OCI-LY1 (cell line): Measurements from ENCODE around the gene SPATS2L.

Experiments
- H2AFZ ChIP-seq: fragments of 200-600 bp; sonication (generic), shearing (Covaris generic); 2 replicates; pipeline ENCODE4 v1.6.0; 2014; ENCODE audit warnings: antibody characterized with exemption, mild to moderate bottlenecking, low read length
- H3F3A ChIP-seq: fragments of 200-600 bp; sonication (generic), shearing (Covaris generic); 2 replicates; pipeline ENCODE4 v1.6.0; 2014; ENCODE audit warnings: mild to moderate bottlenecking, antibody characterized with exemption, low read length, moderate library complexity; ENCODE audit not compliant: insufficient read depth
- H3K27ac ChIP-seq: fragments of 200-600 bp; sonication (generic); 2 replicates; pipeline ENCODE4 v1.5.1; 2014; ENCODE audit warnings: low read length, mixed run types, mild to moderate bottlenecking, low read depth; ENCODE audit not compliant: poor library complexity, severe bottlenecking
- H3K27me3 ChIP-seq: fragments of 200-600 bp; sonication (generic); 2 replicates; pipeline ENCODE4 v1.6.0; 2014; ENCODE audit warnings: antibody characterized with exemption, mild to moderate bottlenecking, low read length, moderate library complexity; ENCODE audit not compliant: insufficient read depth
- H3K36me3 ChIP-seq: fragments of 200-600 bp; sonication (generic); 2 replicates; pipeline ENCODE4 v1.6.1; 2014; ENCODE audit warnings: mild to moderate bottlenecking, antibody characterized with exemption, low read length, moderate library complexity, mixed read lengths; ENCODE audit not compliant: insufficient read depth
- H3K4me1 ChIP-seq: fragments of 200-600 bp; sonication (generic); 2 replicates; pipeline ENCODE4 v1.5.1; 2014; ENCODE audit warnings: mild to moderate bottlenecking, low read length, moderate library complexity; ENCODE audit not compliant: insufficient read depth, severe bottlenecking
- H3K4me2 ChIP-seq: fragments of 200-600 bp; sonication (generic), shearing (Covaris generic); 2 replicates; pipeline ENCODE4 v1.6.1; 2014; ENCODE audit warnings: low read length
- H3K4me3 ChIP-seq: fragments of 200-600 bp; sonication (generic); 2 replicates; pipeline ENCODE4 v1.5.1; 2014; ENCODE audit warnings: low read length, low read depth, mild to moderate bottlenecking, mixed read lengths; ENCODE audit not compliant: poor library complexity, severe bottlenecking
- H3K79me2 ChIP-seq: fragments of 200-600 bp; shearing (Covaris generic); 2 replicates; pipeline ENCODE4 v1.6.1; 2016; ENCODE audit warnings: mixed run types, low read length, mixed read lengths; ENCODE audit not compliant: insufficient read depth
- H3K9ac ChIP-seq: fragments of 200-600 bp; sonication (generic), shearing (Covaris generic); 2 replicates; pipeline ENCODE4 v1.6.1; 2014; ENCODE audit warnings: mild to moderate bottlenecking, low read length, mixed read lengths
- H3K9me2 ChIP-seq: fragments of 200-600 bp; sonication (generic), shearing (Covaris generic); 2 replicates; pipeline ENCODE4 v1.6.1; 2014; ENCODE audit warnings: low read depth, mild to moderate bottlenecking, low read length, mixed read lengths
- H3K9me3 ChIP-seq: fragments of 200-600 bp; shearing (Covaris generic); 2 replicates; pipeline ENCODE4 v1.6.1; 2014; ENCODE audit warnings: low read length, mixed read lengths
- H4K20me1 ChIP-seq: fragments of 200-600 bp; sonication (generic), shearing (Covaris generic); 2 replicates; pipeline ENCODE4 v1.6.0; 2016; ENCODE audit warnings: mild to moderate bottlenecking, low read length; ENCODE audit not compliant: insufficient read depth
- CTCF ChIP-seq: fragments of 200-600 bp; sonication (generic), shearing (Covaris generic); IDR thresholded peaks from 2 replicates; pipeline ENCODE4 v1.5.1; 2017; ENCODE audit warnings: mild to moderate bottlenecking, antibody characterized with exemption, low read length, moderate library complexity, mixed read lengths
- EZH2 ChIP-seq: fragments of 200-600 bp; sonication (generic), shearing (Covaris generic); IDR thresholded peaks from 2 replicates; pipeline ENCODE4 v1.8.0; 2017; ENCODE audit warnings: borderline replicate concordance, mixed run types, mild to moderate bottlenecking, antibody characterized with exemption, low read length, moderate library complexity, mixed read lengths

Gene SPATS2L

GRCh38 chr2:200338692-200339091 is 32.2 kb downstream of the SPATS2L start:
- Histone ChIP-seq H3K27me3 (no peaks in the 10 kb centered on the region), H3K27ac (no peak overlapping the region), H3K4me1 (no peaks in the 10 kb centered on the region), H3F3A (no peaks in the 10 kb centered on the region), H3K4me2 (no peak overlapping the region), H3K79me2 (no peaks in the 10 kb centered on the region), H2AFZ (no peak overlapping the region), H4K20me1 (no peaks in the 10 kb centered on the region), H3K9me2 (no peaks in the 10 kb centered on the region), H3K9ac (no peak overlapping the region), H3K36me3 (no peaks in the 10 kb centered on the region), H3K4me3 (no peak overlapping the region), H3K9me3 (no peaks in the 10 kb centered on the region)
- TF ChIP-seq EZH2 (no peak), CTCF (no peak)

DNA sequence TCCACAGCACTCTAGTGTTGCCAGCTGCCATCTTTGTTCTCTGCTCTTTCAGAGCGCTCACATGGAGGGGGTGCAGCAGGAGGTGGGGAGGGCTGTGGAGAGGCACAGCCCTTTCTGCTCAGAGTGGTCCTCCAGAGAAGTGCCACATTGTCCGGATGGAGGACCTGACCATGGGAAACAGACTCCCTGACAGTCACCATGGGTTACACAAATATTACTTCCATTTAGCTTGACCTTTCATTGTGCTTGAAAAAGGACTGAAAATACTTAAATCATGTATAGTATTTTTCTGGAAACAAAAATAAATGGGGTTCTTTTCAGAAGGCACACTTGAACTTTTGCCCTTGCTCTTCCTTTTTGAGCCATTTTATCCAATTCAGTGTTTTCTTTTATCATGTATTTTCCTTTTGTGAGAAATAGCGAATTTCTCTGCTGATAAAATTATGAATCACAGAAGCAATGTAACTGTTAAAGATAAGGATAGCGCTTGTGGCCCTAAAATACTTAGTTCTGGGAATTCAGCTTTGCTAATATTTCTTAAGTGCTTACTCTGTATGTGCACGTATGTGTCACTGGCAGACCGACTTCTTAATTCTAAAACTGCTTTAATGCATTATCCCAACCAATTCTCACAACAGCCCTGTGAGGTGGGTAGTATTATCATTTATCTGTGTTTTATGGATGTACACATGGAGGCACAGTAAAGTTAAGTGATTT is 34.2 kb downstream of the SPATS2L start:
- Histone ChIP-seq H3K9ac (no peak overlapping the region), H3K4me2 (no peak overlapping the region), H3K9me2 (no peaks in the 10 kb centered on the region), H3K27ac (no peak overlapping the region), H4K20me1 (no peaks in the 10 kb centered on the region), H3K36me3 (no peaks in the 10 kb centered on the region), H2AFZ (no peak overlapping the region), H3F3A (no peaks in the 10 kb centered on the region), H3K9me3 (no peaks in the 10 kb centered on the region), H3K4me3 (no peak overlapping the region), H3K79me2 (no peaks in the 10 kb centered on the region), H3K4me1 (no peaks in the 10 kb centered on the region), H3K27me3 (no peaks in the 10 kb centered on the region)
- TF ChIP-seq CTCF: no peak
- TF ChIP-seq EZH2: no peak

GRCh38 chr2:200341376-200341775 is 34.9 kb downstream of the SPATS2L start:
- no peaks in the 10 kb centered on the region for H4K20me1 ChIP-seq
- H3K4me3 ChIP-seq: no peak overlapping the region
- no peaks in the 10 kb centered on the region for H3K27me3 ChIP-seq
- no peaks in the 10 kb centered on the region for H3K36me3 ChIP-seq
- no peaks in the 10 kb centered on the region for H3K79me2 ChIP-seq
- H3K9me3 ChIP-seq: no peaks in the 10 kb centered on the region
- H3F3A ChIP-seq: no peaks in the 10 kb centered on the region
- TF ChIP-seq EZH2 (no peak), CTCF (no peak)
- H3K9ac ChIP-seq: no peak overlapping the region
- no peak overlapping the region for H2AFZ ChIP-seq
- H3K27ac ChIP-seq: no peak overlapping the region
- no peaks in the 10 kb centered on the region for H3K9me2 ChIP-seq
- no peaks in the 10 kb centered on the region for H3K4me1 ChIP-seq
- H3K4me2 ChIP-seq: no peak overlapping the region
